Naive B cell (primary cell): Measurements from ENCODE around the gene PLAU. TPM values are rescaled to one million over a fixed set of nuclear protein-coding genes. Genes with fewer than 3 reads are reported as not detected.
A peak's percentile ranks its signal among the peaks of the same experiment; 100 is the strongest.
"Not testable (repeated sequence)": the region's sequence is repeated elsewhere in the genome, so short reads cannot be mapped to it uniquely, and the experiment has no call there.

Experiments
- ATAC-seq, 2 donors: fragments of 150-1000 bp; cut with Tn5 transposase; 2 replicates each; pipeline ENCODE4 v1.10.0; 2021; ENCODE audit warnings: low read depth in 2 of 2, mild to moderate bottlenecking in 2 of 2, moderate library complexity in 2 of 2
- DNase-seq: peaks from one replicate; pipeline ENCODE4 v3.0.0; 2022
- H3K27ac Mint-ChIP-seq, 6 donors: one replicate each; pipeline ENCODE4 v1.8.0; 2020 to 2022; ENCODE audit warnings: mild to moderate bottlenecking in 6 of 6, mixed read lengths in 6 of 6, moderate library complexity in 5 of 6, inconsistent platforms in 2 of 6
- H3K27me3 Mint-ChIP-seq, 3 donors: one replicate each; pipeline ENCODE4 v1.8.0; 2021 to 2022; ENCODE audit warnings: mixed read lengths in 3 of 3, mild to moderate bottlenecking in 1 of 3
- H3K36me3 Mint-ChIP-seq, 2 donors: one replicate each; pipeline ENCODE4 v1.8.0; 2020 to 2022; ENCODE audit warnings: mixed read lengths in 2 of 2, inconsistent platforms in 1 of 2, mild to moderate bottlenecking in 1 of 2
- H3K4me1 Mint-ChIP-seq, 3 donors: one replicate each; pipeline ENCODE4 v1.8.0; 2020 to 2022; ENCODE audit warnings: mixed read lengths in 3 of 3, inconsistent platforms in 1 of 3, mild to moderate bottlenecking in 1 of 3, moderate library complexity in 1 of 3
- H3K4me3 Mint-ChIP-seq, 8 donors: one replicate each; pipeline ENCODE4 v1.8.0; 2020 to 2022; ENCODE audit warnings: mild to moderate bottlenecking in 8 of 8, mixed read lengths in 8 of 8, moderate library complexity in 8 of 8, inconsistent platforms in 2 of 8
- H3K9me3 Mint-ChIP-seq, 7 donors: one replicate each; pipeline ENCODE4 v1.8.0; 2020 to 2022; ENCODE audit warnings: mixed read lengths in 7 of 7, mild to moderate bottlenecking in 5 of 7, inconsistent platforms in 2 of 7, moderate library complexity in 1 of 7
- polyA plus RNA-seq, 6 donors: library from polyadenylated mRNA; unstranded; fragments of 300-500 nt; fragmentation: Illumina TruSeq; gene quantifications; one replicate each; pipeline ENCODE4 v1.2.3, GENCODE V29; 2021; ENCODE audit warnings: low read depth in 6 of 6

Gene PLAU
- polyA plus RNA-seq, 6 donors from 2014 or later, result 0.12 TPM; not detected in 5

- H3K4me3 Mint-ChIP-seq, result peak overlapping the region in 7 of 8 donors; percentile 38 to 84 (median 61)
- DNase-seq (no peak), ATAC-seq (no peak)
- H3K36me3 Mint-ChIP-seq, result no peaks in the 10 kb centered on the region
- H3K9me3 Mint-ChIP-seq, result no peaks in the 10 kb centered on the region
- peak overlapping the region; percentile 18 to 99 (median 68) for H3K27ac Mint-ChIP-seq
- H3K4me1 Mint-ChIP-seq, result peaks cover 42 to 67% (median 65%) of the 10 kb centered on the region in 3 donors
- H3K27me3 Mint-ChIP-seq, result no peaks in the 10 kb centered on the region
These were observed 48.7 kb downstream of the PLAU start for GRCh38 chr10:73959484-73960243.

DNA sequence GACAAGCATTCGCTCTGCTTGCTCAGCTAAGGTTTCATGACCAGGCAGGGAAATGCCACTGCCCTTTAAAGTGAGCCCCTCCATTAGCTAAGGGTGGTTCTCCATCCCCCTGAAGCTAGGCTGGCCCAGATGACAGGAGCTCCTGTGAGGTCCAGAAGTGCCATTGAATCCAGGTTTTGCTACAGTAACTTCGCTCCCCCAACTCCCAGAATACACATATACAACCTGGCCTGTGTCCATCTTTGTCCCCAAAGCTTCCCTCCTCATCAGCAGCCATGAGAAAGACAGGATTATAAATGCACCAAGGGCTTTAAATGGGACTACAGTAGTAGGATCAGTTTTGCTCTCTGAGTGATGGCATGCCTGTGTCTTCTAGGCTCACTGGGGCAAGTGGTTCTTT, 51.5 kb downstream of the PLAU start:
- peaks cover 25 to 40% (median 39%) of the 10 kb centered on the region in 3 donors for H3K4me1 Mint-ChIP-seq
- peak overlapping the region in 1 of 6 donors; percentile 26 for H3K27ac Mint-ChIP-seq
- DNase-seq (no peak), ATAC-seq (no peak)
- no peaks in the 10 kb centered on the region for H3K27me3 Mint-ChIP-seq
- H3K4me3 Mint-ChIP-seq, result no peak overlapping the region
- no peaks in the 10 kb centered on the region for H3K36me3 Mint-ChIP-seq
- H3K9me3 Mint-ChIP-seq, result no peaks in the 10 kb centered on the region

DNA sequence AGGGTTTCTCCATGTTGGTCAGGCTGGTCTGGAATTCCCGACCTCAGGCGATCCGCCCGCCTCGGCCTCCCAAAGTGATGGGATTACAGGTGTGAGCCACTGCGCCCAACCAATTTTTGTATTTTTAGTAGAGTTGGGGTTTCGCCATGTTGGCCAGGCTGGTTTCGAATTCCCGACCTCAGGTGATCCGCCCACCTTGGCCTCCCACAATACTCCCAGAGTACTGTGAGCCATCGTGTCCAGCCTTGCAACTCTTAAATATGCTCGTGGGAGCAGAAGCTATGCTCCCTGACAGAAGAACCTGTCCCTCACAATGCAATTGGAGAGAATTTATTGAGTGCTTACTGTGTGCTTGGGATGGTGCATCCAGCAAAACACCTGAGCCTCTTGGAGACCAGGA, 52.6 kb downstream of the PLAU start:
- not testable (repeated sequence) for DNase-seq, H3K9me3 Mint-ChIP-seq, ATAC-seq, H3K4me3 Mint-ChIP-seq, H3K27me3 Mint-ChIP-seq, H3K36me3 Mint-ChIP-seq, H3K27ac Mint-ChIP-seq
- peaks cover 21 to 30% (median 29%) of the 10 kb centered on the region in 3 donors for H3K4me1 Mint-ChIP-seq

- no peak overlapping the region for H3K27ac Mint-ChIP-seq
- ATAC-seq (no peak), DNase-seq (no peak)
- H3K36me3 Mint-ChIP-seq, result no peaks in the 10 kb centered on the region
- peaks cover 12 to 18% (median 16%) of the 10 kb centered on the region in 3 donors for H3K4me1 Mint-ChIP-seq
- H3K27me3 Mint-ChIP-seq, result no peaks in the 10 kb centered on the region
- H3K4me3 Mint-ChIP-seq, result no peak overlapping the region
- H3K9me3 Mint-ChIP-seq, result no peaks in the 10 kb centered on the region
These were observed 53.8 kb downstream of the PLAU start for GRCh38 chr10:73964743-73965142.

GRCh38 chr10:73965267-73965889, 54.4 kb downstream of the PLAU start:
- not testable (repeated sequence) for H3K4me3 Mint-ChIP-seq, H3K27ac Mint-ChIP-seq, H3K36me3 Mint-ChIP-seq, ATAC-seq, H3K27me3 Mint-ChIP-seq, H3K9me3 Mint-ChIP-seq, DNase-seq
- peaks cover 8 to 11% (median 10%) of the 10 kb centered on the region in 3 donors for H3K4me1 Mint-ChIP-seq

DNA sequence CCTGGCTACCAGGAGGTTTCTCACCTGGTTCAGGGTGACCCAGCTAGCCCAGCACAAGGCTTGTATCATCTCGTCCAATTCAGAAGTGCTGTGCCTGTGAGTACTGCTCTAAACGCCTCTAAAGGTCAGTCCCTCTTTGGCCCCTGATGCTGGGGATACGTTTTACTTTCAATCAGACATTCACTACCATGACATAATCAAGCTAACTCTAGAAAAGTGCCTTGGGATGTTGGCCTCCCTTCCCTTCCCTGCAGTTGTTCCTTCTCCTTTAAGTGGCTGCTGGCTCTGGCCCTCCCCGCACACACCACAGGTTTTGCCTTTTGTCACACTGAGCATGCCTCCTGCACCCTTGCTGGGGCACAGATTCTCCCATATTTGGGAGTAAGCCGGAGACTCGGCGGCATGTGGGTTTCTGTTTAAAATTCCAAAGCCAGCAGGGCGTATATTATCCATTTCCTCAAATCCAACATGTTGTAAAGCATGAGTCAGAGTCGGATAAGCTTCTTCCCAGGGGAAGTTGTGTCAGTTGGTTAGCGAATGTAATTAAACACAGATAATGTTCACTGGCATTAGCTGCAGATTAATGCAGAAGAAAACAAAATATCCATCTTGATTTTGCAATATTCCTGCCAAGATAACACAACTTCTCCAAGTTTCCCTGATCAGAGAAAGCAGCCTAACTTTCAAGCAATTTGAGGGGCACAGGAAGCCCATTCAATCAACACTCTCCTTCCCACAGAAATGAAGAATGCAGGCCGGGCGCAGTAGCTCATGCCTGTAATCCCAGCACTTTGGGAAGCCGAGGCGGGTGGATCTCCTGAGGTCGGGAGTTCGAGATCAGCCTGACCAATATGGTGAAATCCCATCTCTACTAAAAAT, 55.2 kb downstream of the PLAU start:
- H3K4me1 Mint-ChIP-seq, result peaks cover 3 to 4% (median 3%) of the 10 kb centered on the region in 3 donors
- H3K27me3 Mint-ChIP-seq, result no peaks in the 10 kb centered on the region
- no peak for ATAC-seq
- H3K4me3 Mint-ChIP-seq, result no peak overlapping the region
- H3K9me3 Mint-ChIP-seq, result no peaks in the 10 kb centered on the region
- DNase-seq, result no peak
- peak overlapping the region in 2 of 6 donors; percentile 53 to 71 for H3K27ac Mint-ChIP-seq
- no peaks in the 10 kb centered on the region for H3K36me3 Mint-ChIP-seq

- no peak overlapping the region for H3K4me3 Mint-ChIP-seq
- H3K4me1 Mint-ChIP-seq, result peaks cover 0 to 4% (median 0%) of the 10 kb centered on the region in 3 donors
- H3K27ac Mint-ChIP-seq, result peak overlapping the region in 2 of 6 donors; percentile 53 to 76
- no peak for ATAC-seq
- H3K27me3 Mint-ChIP-seq, result no peaks in the 10 kb centered on the region
- no peak for DNase-seq
- no peaks in the 10 kb centered on the region for H3K9me3 Mint-ChIP-seq
- H3K36me3 Mint-ChIP-seq, result no peaks in the 10 kb centered on the region
These were observed 56.1 kb downstream of the PLAU start for GRCh38 chr10:73967022-73967429.

Other genes with a start within 250 kb of the PLAU start
- under 1 TPM in 1 of 6 donors, not detected in 5; 0.35 TPM for gene AGAP5, start 213.0 kb upstream of the PLAU start, polyA plus RNA-seq
- 10 to 100 TPM; 20.3 to 39.4 (median 28.2) TPM for gene SEC24C, start 166.8 kb upstream of the PLAU start, polyA plus RNA-seq
- gene CHCHD1, start 129.1 kb upstream of the PLAU start, polyA plus RNA-seq, result 10 to 100 TPM; 17.6 to 54.5 (median 39.6) TPM
- gene ZSWIM8, start 125.5 kb upstream of the PLAU start, polyA plus RNA-seq, result 10 to 100 TPM in 5 of 6 donors, 1 to 10 TPM in 1; 4.3 to 21.7 (median 15.8) TPM
- gene NDST2, start 99.5 kb upstream of the PLAU start, polyA plus RNA-seq, result 10 to 100 TPM in 5 of 6 donors, 1 to 10 TPM in 1; 6.2 to 29.8 (median 16.4) TPM
- 1 to 10 TPM; 1.7 to 5.1 (median 3.6) TPM for gene CAMK2G, start 36.6 kb upstream of the PLAU start, polyA plus RNA-seq
- gene VCL, start 87.0 kb downstream of the PLAU start, polyA plus RNA-seq, result 10 to 100 TPM; 17.1 to 27.6 (median 25.2) TPM
- gene AP3M1, start 239.7 kb downstream of the PLAU start, polyA plus RNA-seq, result 10 to 100 TPM; 28.8 to 40.8 (median 32.9) TPM
- gene ADK, start 240.1 kb downstream of the PLAU start, polyA plus RNA-seq, result 100 to 1,000 TPM; 240 to 379 (median 288) TPM